GM12878 (cell line): ENCODE results near the gene GZMM. TPM values are rescaled to one million over a fixed set of nuclear protein-coding genes. Genes with fewer than 3 reads are reported as not detected.

Experiments
- ATAC-seq: fragments of 200-7000 bp; cut with Tn5 transposase; 3 replicates; pipeline ENCODE4 v1.9.1; 2020; ENCODE audit warnings: mild to moderate bottlenecking, moderate library complexity
- BruUV-seq: library from RNA; stranded (reverse); fragments of 400-500 nt; replicated peaks from 2 replicates; lab custom pipeline; 2021; lab: Mats Ljungman, UMichigan
- CTCF ChIA-PET: fragments of 300-600 bp; sonication (Branson Sonifier 250); formaldehyde crosslinking; extraction: SDS; loops from one replicate; lab custom pipeline; 2021; ENCODE audit warnings: inconsistent platforms; lab: Yijun Ruan, JAX
- POLR2A ChIA-PET: fragments of 350-600 bp; formaldehyde crosslinking; extraction: SDS; loops from one replicate; lab custom pipeline; 2021; ENCODE audit warnings: inconsistent platforms; lab: Charles Lee
- RAD21 ChIA-PET: fragments of 300-600 bp; sonication (Branson Sonifier 250); formaldehyde crosslinking; loops from one replicate; lab custom pipeline; 2023; ENCODE audit warnings: antibody characterized with exemption; ENCODE audit not compliant: unreplicated experiment; lab: Charles Lee
- SMC1A ChIA-PET: fragments of 300-600 bp; sonication (Branson Sonifier 250); formaldehyde crosslinking; loops from one replicate; lab custom pipeline; 2023; ENCODE audit not compliant: unreplicated experiment, uncharacterized antibody; lab: Charles Lee
- DNase-seq: peaks from one replicate; pipeline ENCODE4 v3.0.0-alpha.2; 2011; ENCODE audit warnings: low read depth, low spot score
- FAIRE-seq: peaks from 3 replicates; lab custom pipeline; 2011; peaks lifted over from hg19 to GRCh38; lab: Jason Lieb, UNC
- H2AFZ ChIP-seq: 2 replicates; pipeline ENCODE4 v1.6.0; 2011; ENCODE audit warnings: low read depth, low read length, control low read depth; ENCODE audit not compliant: control insufficient read depth
- H3K27ac ChIP-seq: 2 replicates; pipeline ENCODE4 v1.5.1; 2011; ENCODE audit warnings: control low read depth; ENCODE audit not compliant: control insufficient read depth, insufficient read depth
- H3K27me3 ChIP-seq, 2 experiments: replicated peaks in 1 of 2; 2 replicates each; pipeline versions ENCODE4 v1.6.0 to v1.6.1; 2011; ENCODE audit warnings: low read length in 1 of 2; ENCODE audit not compliant: control insufficient read depth in 2 of 2, insufficient read depth in 2 of 2
- H3K36me3 ChIP-seq, 2 experiments: 2 replicates each; pipeline ENCODE4 v1.5.1; 2011; ENCODE audit warnings: low read length in 1 of 2; ENCODE audit not compliant: control insufficient read depth in 2 of 2, insufficient read depth in 2 of 2
- H3K4me1 ChIP-seq: 2 replicates; pipeline ENCODE4 v1.6.1; 2011; ENCODE audit warnings: mild to moderate bottlenecking, low read length, moderate library complexity, mixed read lengths; ENCODE audit not compliant: control insufficient read depth, insufficient read depth
- H3K4me2 ChIP-seq: 2 replicates; pipeline ENCODE4 v1.6.0; 2011; ENCODE audit warnings: control low read depth; ENCODE audit not compliant: control insufficient read depth, insufficient read depth
- H3K4me3 ChIP-seq: fragments of 200-600 bp; sonication (generic); 2 replicates; pipeline ENCODE4 v1.5.1; 2016
- H3K79me2 ChIP-seq: 2 replicates; pipeline ENCODE4 v1.6.0; 2011; ENCODE audit warnings: low read length; ENCODE audit not compliant: control insufficient read depth, insufficient read depth
- H3K9ac ChIP-seq: 2 replicates; pipeline ENCODE4 v1.8.0; 2011; ENCODE audit warnings: low read length, control low read depth, mixed read lengths; ENCODE audit not compliant: control insufficient read depth, insufficient read depth
- H3K9me3 ChIP-seq: replicated peaks from 3 replicates; pipeline ENCODE4 v1.5.1; 2011; ENCODE audit warnings: mild to moderate bottlenecking, low read length; ENCODE audit not compliant: control insufficient read depth, insufficient read depth
- H4K20me1 ChIP-seq: 2 replicates; pipeline ENCODE4 v1.6.0; 2011; ENCODE audit not compliant: control insufficient read depth, insufficient read depth
- BACH1 ChIP-seq: fragments of 450-650 bp; IDR thresholded peaks from 2 replicates; pipeline ENCODE4 v1.6.1; 2017; ENCODE audit warnings: mild to moderate bottlenecking, borderline replicate concordance
- LARP7 ChIP-seq: fragments of 450-650 bp; IDR thresholded peaks from 2 replicates; pipeline ENCODE4 v1.6.1; 2017; ENCODE audit warnings: mild to moderate bottlenecking
- MXI1 ChIP-seq: fragments of 150-350 bp; IDR thresholded peaks from 2 replicates; pipeline ENCODE4 v1.6.1; 2011; ENCODE audit warnings: low read depth, mild to moderate bottlenecking, inconsistent platforms, low read length, improper control_type of control experiment
- NFYA ChIP-seq: IDR thresholded peaks from 2 replicates; pipeline ENCODE4 v1.6.1; 2011; ENCODE audit warnings: low read depth, mild to moderate bottlenecking, low read length, improper control_type of control experiment, borderline replicate concordance
- POLR2A ChIP-seq: IDR thresholded peaks from 2 replicates; pipeline ENCODE4 v1.6.1; 2011; ENCODE audit warnings: low read depth, mild to moderate bottlenecking, low read length
- SMARCA5 ChIP-seq: fragments of 450-650 bp; IDR thresholded peaks from 2 replicates; pipeline ENCODE4 v1.6.1; 2017; ENCODE audit warnings: mild to moderate bottlenecking
- SREBF2 ChIP-seq: IDR thresholded peaks from 2 replicates; pipeline ENCODE4 v1.6.1; 2012; ENCODE audit warnings: mild to moderate bottlenecking, low read length
- SRF ChIP-seq, 2 experiments: IDR thresholded peaks; 2 replicates each; pipeline ENCODE4 v1.6.1; 2011; ENCODE audit warnings: low read depth in 2 of 2, low read length in 2 of 2, mild to moderate bottlenecking in 1 of 2, moderate library complexity in 1 of 2
- YY1 ChIP-seq: IDR thresholded peaks from 2 replicates; pipeline ENCODE4 v1.6.1; 2011; ENCODE audit warnings: low read depth, mild to moderate bottlenecking, low read length
- ZBED1 ChIP-seq: IDR thresholded peaks from 2 replicates; pipeline ENCODE4 v1.6.1; 2016; ENCODE audit warnings: borderline replicate concordance
- WGBS: methylation state at CpG from one replicate; pipeline ENCODE4 v1.1.6; 2016; ENCODE audit warnings: low lambda C conversion rate; ENCODE audit not compliant: insufficient replicate concordance, insufficient coverage; ENCODE audit errors: missing lambda C conversion rate; 5-methylcytosine and 5-hydroxymethylcytosine counted together
- in situ Hi-C: fragments of 300-500 bp; cut with MboI; formaldehyde crosslinking; loops from 9 replicates; pipeline ENCODE4 v1.14.3; 2018; ENCODE audit warnings: mixed read lengths
- intact Hi-C: fragments of 100-400 bp; cut with micrococcal nuclease; formaldehyde crosslinking; loops from one replicate; pipeline ENCODE4 v1.14.2; 2022; ENCODE audit not compliant: unreplicated experiment
- polyA plus RNA-seq, 11 experiments: library from polyadenylated mRNA; depleted of rRNA in 4 of 11; unstranded in 6 of 11; stranded (reverse) in 5 of 11; fragments of >200 nt; fragmentation: Nextera tagmentation in 4 of 11; fragmentation: Illumina TruSeq in 1 of 11; extraction: Ambion mirVana in 4 of 11; extraction: Trizol in 1 of 11; gene quantifications; 1 replicate in 1 of 11; 2 replicates in 10 of 11; pipeline versions ENCODE4 v1.2.1 to v1.2.3, GENCODE V29; 2011 to 2016; ENCODE audit warnings: inconsistent platforms in 2 of 11, missing spikeins in 2 of 11, low read depth in 1 of 11
- total RNA-seq, 4 experiments: library from RNA; depleted of rRNA in 3 of 4; stranded (reverse); fragments of >200 nt in 3 of 4; fragmentation: Illumina TruSeq in 1 of 4; extraction: Trizol in 1 of 4; gene quantifications; 2 replicates each; pipeline versions ENCODE4 v1.2.1 to v1.2.3, GENCODE V29; 2013 to 2021
- TF ChIP-seq, protein P1 (sequence below): IDR thresholded peaks from 2 replicates; pipeline ENCODE4 v1.6.1; 2011; ENCODE audit warnings: borderline replicate concordance, low read depth, mild to moderate bottlenecking, moderate library complexity, mixed read lengths, low read length; ENCODE audit not compliant: insufficient read depth; ENCODE audit errors: extremely low read length
- TF ChIP-seq, protein P2 (sequence below): fragments of 450-650 bp; conservative IDR thresholded peaks from 2 replicates; pipeline ENCODE4 v1.6.1; 2017; ENCODE audit warnings: mild to moderate bottlenecking, moderate library complexity

GZMM gene
- total and polyA plus RNA-seq, 10 of the 15 experiments (the other 5 are each of a cell fraction or from before 2014, with no cell fraction given) = 0.09 to 0.48 (median 0.23) TPM; not detected in 7

DNA sequence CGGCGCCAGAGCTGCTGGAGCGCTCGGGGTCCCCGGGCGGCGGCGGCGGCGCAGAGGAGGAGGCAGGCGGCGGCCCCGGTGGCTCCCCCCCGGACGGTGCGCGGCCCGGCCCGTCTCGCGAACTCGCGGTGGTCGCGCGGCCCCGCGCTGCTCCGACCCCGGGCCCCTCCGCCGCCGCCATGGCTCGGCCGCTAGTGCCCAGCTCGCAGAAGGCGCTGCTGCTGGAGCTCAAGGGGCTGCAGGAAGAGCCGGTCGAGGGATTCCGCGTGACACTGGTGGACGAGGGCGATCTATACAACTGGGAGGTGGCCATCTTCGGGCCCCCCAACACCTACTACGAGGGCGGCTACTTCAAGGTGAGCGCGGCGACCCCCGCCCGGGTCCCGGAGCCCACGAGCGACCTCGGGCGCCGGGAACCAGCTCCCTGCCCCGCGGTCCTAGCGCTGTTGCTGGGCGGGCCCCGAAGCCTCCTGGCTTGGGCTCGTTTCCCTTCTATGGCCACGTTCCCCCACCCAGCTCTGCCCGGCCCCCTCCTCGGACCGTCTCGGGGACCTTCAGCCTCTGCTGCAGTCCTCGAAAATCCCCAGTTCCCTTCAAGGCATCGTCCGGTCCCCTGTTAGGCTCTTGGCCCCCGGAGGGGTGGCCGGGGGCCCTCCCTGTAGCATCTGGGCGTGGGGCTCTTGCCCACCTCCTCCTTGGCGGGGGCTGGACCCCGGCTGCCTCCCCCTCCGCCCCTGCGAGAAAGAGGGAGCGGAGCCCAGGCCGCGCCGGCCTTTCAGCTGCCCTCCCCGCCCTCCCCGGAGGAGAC, 11.9 kb upstream of the GZMM start, which contains the start of gene CDC34:
TSS of gene CDC34 (plus strand) at position 8 of the 808 bp plus-strand sequence. CDS start at position 180, 172 bp downstream.
- Histone ChIP-seq H3K36me3 (peaks cover 0 to 5% of the 10 kb centered on the region in 2 experiments; a peak in 3 of 4 replicates), H2AFZ (peak within 1 kb of the TSS; percentile 99), H3K27ac (peak within 1 kb of the TSS; percentile 65), H3K4me1 (peaks cover 8% of the 10 kb centered on the region), H3K9me3 (no peaks in the 10 kb centered on the region; the same call in 2 of the 3 replicates), H3K4me2 (peak within 1 kb of the TSS; percentile 89), H4K20me1 (no peaks in the 10 kb centered on the region), H3K27me3 (no peaks in the 10 kb centered on the region), H3K9ac (peak within 1 kb of the TSS; percentile 88), H3K79me2 (peaks cover 27% of the 10 kb centered on the region), H3K4me3 (peak within 1 kb of the TSS; percentile 97)
- in situ Hi-C loops = no loop called here
- ChIA-PET POLR2A (interaction anchor here (0.6 to 2.9 kb wide), 6 partner anchors 21 to 148 kb away, joined by 3 to 13 read pairs (median 6); partner anchors contain the start of gene TPGS1), RAD21 (interaction anchor here (2.1 to 2.4 kb wide), 3 partner anchors 21 to 43 kb away, joined by 7 to 17 read pairs (median 10); no protein-coding TSS in a partner anchor), SMC1A (interaction anchor here (0.6 to 2.9 kb wide), 5 partner anchors 21 to 191 kb away, joined by 3 to 20 read pairs (median 3); no protein-coding TSS in a partner anchor), CTCF (interaction anchor here (0.7 to 7.4 kb wide), 10 partner anchors 11 to 75 kb away, joined by 3 to 42 read pairs (median 4); partner anchors contain the start of gene TPGS1)
- peak; percentile 18 for ATAC-seq
- 1% methylated on average over 43 of the region's 84 CpGs for WGBS
- no peak for DNase-seq
- no TSS peak for BruUV-seq
- intact Hi-C loops = loop anchor here (5.0 kb wide), 1 partner anchor 40 kb away; the partner anchor contains the start of gene BSG
- FAIRE-seq = no peak
- peak; percentile 80 for TF ChIP-seq POLR2A
- TF ChIP-seq, protein P1, sequence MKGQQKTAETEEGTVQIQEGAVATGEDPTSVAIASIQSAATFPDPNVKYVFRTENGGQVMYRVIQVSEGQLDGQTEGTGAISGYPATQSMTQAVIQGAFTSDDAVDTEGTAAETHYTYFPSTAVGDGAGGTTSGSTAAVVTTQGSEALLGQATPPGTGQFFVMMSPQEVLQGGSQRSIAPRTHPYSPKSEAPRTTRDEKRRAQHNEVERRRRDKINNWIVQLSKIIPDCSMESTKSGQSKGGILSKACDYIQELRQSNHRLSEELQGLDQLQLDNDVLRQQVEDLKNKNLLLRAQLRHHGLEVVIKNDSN = no peak
- 0 out of 4 replicates have a peak, but pooled peaks of 1 of the 2 experiments have one; percentile 47 for TF ChIP-seq SRF (IDR thresholded peaks at IDR 0.05; ENCODE audit: low read depth in 2 of 2, low read length in 2 of 2)
- peak; percentile 86 for TF ChIP-seq SMARCA5
- 0 out of 2 replicates have a peak, but pooled peaks have one; percentile 17 for TF ChIP-seq LARP7
- no peak for TF ChIP-seq NFYA
- TF ChIP-seq YY1 = peak; percentile 40; the same call in 1 of the 2 replicates
- TF ChIP-seq MXI1 = no peak
- no peak for TF ChIP-seq ZBED1
- TF ChIP-seq, protein P2, sequence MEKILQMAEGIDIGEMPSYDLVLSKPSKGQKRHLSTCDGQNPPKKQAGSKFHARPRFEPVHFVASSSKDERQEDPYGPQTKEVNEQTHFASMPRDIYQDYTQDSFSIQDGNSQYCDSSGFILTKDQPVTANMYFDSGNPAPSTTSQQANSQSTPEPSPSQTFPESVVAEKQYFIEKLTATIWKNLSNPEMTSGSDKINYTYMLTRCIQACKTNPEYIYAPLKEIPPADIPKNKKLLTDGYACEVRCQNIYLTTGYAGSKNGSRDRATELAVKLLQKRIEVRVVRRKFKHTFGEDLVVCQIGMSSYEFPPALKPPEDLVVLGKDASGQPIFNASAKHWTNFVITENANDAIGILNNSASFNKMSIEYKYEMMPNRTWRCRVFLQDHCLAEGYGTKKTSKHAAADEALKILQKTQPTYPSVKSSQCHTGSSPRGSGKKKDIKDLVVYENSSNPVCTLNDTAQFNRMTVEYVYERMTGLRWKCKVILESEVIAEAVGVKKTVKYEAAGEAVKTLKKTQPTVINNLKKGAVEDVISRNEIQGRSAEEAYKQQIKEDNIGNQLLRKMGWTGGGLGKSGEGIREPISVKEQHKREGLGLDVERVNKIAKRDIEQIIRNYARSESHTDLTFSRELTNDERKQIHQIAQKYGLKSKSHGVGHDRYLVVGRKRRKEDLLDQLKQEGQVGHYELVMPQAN = 0 out of 2 replicates have a peak, but pooled peaks have one; percentile 18
- TF ChIP-seq BACH1 = 0 out of 2 replicates have a peak, but pooled peaks have one; percentile 51
- TF ChIP-seq SREBF2 = no peak
